ENCODE results near the gene GFI1B. TPM values are rescaled to one million over a fixed set of nuclear protein-coding genes. Genes with fewer than 3 reads are reported as not detected.

Gene GFI1B
- total RNA-seq, 1 donor from 2014 or later = not detected

DNA sequence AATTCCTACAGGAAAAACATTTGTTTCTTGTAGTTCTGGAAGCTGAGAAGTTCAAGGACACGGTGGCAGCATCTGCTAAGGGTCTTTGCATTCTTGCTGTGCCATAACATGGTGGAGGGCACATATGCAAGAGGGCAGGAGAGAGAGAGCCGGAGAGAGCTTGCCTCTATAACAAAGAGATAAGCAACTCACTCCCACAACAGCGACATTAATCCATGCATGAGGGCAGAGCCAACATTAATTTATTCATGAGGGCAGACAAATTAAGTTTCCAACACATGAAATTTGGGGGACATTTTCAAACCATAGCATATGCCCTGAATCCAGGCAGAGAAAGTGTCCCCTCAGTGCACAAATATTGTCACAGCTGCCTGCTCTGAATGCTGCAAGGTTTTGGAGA is 47.9 kb downstream of the GFI1B start:
- Histone ChIP-seq H3K4me1 (peaks cover 4 to 11% of the 10 kb centered on the region in 2 donors), H3K27me3 (no peaks in the 10 kb centered on the region), H3K9me3 (no peaks in the 10 kb centered on the region), H3K4me3 (no peak overlapping the region), H3K27ac (no peak overlapping the region), H3K36me3 (no peaks in the 10 kb centered on the region)
- no peak for DNase-seq (ENCODE audit: low spot score in 2 of 2)
- intact Hi-C loops (cut with DNase I) = no loop called here
- TF ChIP-seq, protein P1, sequence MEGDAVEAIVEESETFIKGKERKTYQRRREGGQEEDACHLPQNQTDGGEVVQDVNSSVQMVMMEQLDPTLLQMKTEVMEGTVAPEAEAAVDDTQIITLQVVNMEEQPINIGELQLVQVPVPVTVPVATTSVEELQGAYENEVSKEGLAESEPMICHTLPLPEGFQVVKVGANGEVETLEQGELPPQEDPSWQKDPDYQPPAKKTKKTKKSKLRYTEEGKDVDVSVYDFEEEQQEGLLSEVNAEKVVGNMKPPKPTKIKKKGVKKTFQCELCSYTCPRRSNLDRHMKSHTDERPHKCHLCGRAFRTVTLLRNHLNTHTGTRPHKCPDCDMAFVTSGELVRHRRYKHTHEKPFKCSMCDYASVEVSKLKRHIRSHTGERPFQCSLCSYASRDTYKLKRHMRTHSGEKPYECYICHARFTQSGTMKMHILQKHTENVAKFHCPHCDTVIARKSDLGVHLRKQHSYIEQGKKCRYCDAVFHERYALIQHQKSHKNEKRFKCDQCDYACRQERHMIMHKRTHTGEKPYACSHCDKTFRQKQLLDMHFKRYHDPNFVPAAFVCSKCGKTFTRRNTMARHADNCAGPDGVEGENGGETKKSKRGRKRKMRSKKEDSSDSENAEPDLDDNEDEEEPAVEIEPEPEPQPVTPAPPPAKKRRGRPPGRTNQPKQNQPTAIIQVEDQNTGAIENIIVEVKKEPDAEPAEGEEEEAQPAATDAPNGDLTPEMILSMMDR (IDR thresholded peaks at IDR 0.05) = no peak

DNA sequence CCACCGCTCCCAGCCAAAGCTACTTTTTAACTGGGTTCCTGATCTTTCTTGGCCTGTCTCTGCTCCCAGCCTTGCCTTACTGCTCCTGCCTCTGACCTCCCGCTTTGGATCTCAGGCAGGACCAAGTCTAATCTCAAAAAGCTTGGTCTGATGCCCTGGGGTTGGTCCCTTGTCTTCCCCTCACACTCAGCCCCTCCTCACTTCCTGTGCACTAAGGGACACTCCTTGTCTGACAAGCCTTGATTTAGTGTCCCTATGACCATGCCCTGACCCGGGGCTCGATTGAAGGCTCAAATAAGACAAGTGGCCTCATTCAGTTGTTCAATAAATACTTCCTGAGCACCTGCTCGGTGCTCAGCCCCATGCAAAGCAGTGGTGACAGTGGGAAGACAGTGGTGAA is 48.6 kb downstream of the GFI1B start:
- no peak overlapping the region for H3K27ac ChIP-seq
- H3K9me3 ChIP-seq = no peaks in the 10 kb centered on the region
- no peaks in the 10 kb centered on the region for H3K36me3 ChIP-seq
- no peak overlapping the region for H3K4me3 ChIP-seq
- DNase-seq (ENCODE audit: low spot score in 2 of 2) = no peak
- intact Hi-C loops (cut with DNase I) = no loop called here
- TF ChIP-seq, protein P1 (IDR thresholded peaks at IDR 0.05) = no peak
- peaks cover 10 to 18% of the 10 kb centered on the region in 2 donors for H3K4me1 ChIP-seq
- no peaks in the 10 kb centered on the region for H3K27me3 ChIP-seq

DNA sequence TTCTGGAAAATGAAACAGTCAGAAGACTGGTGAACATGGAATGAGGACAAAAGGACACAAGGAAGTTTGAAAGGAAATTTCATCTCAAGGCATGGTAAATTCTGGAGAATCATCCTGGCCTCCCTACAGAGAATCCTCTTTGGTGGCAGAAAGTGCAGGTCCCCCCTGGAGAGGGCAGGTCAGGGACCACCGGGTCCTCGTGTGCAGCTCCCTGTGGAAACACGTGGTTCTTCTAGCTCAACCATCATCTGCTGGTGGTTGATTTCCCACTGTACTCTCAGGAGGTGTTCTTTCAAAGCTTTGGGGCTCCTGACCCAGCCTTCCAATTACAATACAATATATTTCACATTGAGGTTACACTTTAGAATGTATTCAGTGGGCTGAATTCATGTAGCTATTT is 49.7 kb downstream of the GFI1B start:
- H3K4me1 ChIP-seq = peaks cover 10 to 23% of the 10 kb centered on the region in 2 donors
- no peaks in the 10 kb centered on the region for H3K27me3 ChIP-seq
- H3K27ac ChIP-seq = no peak overlapping the region
- H3K4me3 ChIP-seq = no peak overlapping the region
- no peaks in the 10 kb centered on the region for H3K36me3 ChIP-seq
- DNase-seq (ENCODE audit: low spot score in 2 of 2) = no peak
- no peaks in the 10 kb centered on the region for H3K9me3 ChIP-seq
- intact Hi-C loops (cut with DNase I) = no loop called here
- TF ChIP-seq, protein P1 (IDR thresholded peaks at IDR 0.05) = no peak

DNA sequence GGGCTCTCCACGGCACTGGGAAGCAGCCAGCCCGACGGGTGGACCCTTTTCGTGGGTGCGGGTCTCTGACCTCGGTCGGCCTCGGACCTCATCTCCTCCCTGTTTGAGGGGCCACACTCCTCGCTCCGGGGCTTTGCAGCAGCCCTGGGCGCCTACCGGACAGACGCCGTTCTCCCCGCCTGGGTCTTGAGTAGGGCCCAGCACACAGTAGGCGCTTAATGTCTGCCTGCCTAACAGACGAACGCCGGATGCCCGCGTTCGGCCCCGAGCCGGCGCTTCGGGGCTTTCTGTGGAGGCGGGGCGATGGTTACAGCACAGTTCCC is 51.5 kb downstream of the GFI1B start:
- peak in 1 of 2 donors; percentile 68 for DNase-seq (ENCODE audit: low spot score in 2 of 2)
- intact Hi-C loops (cut with DNase I) = loop anchor here (1.0 to 5.0 kb wide), 4 partner anchors 86 to 307 kb away; partner anchors contain the start of genes AK8, SPACA9, SURF6 and TSC1
- TF ChIP-seq, protein P1 (IDR thresholded peaks at IDR 0.05) = no peak

DNA sequence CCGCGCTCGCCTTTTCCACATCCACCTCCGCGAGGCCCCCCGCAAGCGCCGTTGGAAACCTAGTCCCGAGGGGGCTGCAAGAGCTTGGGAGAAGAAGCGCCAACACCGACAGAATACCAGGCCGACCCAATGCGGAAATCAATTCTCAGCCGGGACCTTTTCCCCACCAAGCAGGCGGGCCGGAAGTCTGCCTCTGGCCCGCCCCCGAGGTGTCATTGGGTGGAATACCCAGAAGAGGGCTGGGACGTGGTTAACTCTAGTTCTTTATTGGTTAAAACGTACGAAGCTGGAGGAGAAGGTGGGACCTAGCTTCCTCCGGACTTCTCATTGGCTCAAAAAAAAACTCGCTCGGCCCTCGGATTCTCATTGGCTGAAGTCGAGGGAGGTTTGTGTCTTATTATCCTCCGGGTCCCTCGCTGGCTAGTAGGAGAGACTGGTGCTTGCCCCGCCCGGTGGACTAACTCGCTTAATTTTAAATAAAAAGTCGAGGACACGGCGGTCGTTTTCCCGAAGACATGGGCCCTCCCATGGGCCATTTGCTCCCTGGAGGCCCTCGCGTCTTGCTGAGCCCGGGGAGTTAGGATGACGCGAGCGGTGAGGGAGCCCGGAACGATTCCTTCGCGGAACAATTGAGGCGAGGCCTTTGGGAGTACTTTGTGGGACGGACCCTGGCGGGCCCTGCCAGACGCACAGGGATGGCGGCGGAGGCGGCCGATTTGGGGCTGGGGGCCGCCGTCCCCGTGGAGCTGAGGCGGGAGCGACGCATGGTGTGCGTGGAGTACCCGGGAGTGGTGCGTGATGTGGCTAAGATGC is 52.0 kb downstream of the GFI1B start, which contains the start of gene GTF3C5:
GTF3C5 (plus strand) TSS at position 681 of the 813 bp plus-strand sequence; CDS start at position 696, 15 bp downstream.
- Histone ChIP-seq H3K36me3 (no peaks in the 10 kb centered on the region), H3K27me3 (no peaks in the 10 kb centered on the region), H3K4me1 (peaks cover 10 to 23% of the 10 kb centered on the region in 2 donors), H3K9me3 (no peaks in the 10 kb centered on the region), H3K4me3 (peak within 1 kb of the TSS; percentile 86 to 96), H3K27ac (peak within 1 kb of the TSS; percentile 85 to 91)
- TF ChIP-seq, protein P1 (IDR thresholded peaks at IDR 0.05) = no peak
- peak; percentile 83 to 97 for DNase-seq (ENCODE audit: low spot score in 2 of 2)
- intact Hi-C loops (cut with DNase I) = loop anchor here (1.0 to 5.0 kb wide), 4 partner anchors 86 to 307 kb away; partner anchors contain the start of genes AK8, SPACA9, SURF6 and TSC1

More for the DNA sequence above, 51.5 kb downstream of the GFI1B start:
- Histone ChIP-seq H3K9me3 (no peaks in the 10 kb centered on the region), H3K36me3 (no peaks in the 10 kb centered on the region), H3K4me3 (peak overlapping the region; percentile 86 to 96), H3K27me3 (no peaks in the 10 kb centered on the region), H3K27ac (peak overlapping the region; percentile 85 to 91), H3K4me1 (peaks cover 10 to 23% of the 10 kb centered on the region in 2 donors)
